HG03097 (cell line): ENCODE results near the gene SERPINE1.
A peak's percentile ranks its signal among the peaks of the same experiment; 100 is the strongest.
"Not testable (repeated sequence)": the region's sequence is repeated elsewhere in the genome, so short reads cannot be mapped to it uniquely, and the experiment has no call there.

Experiments used
- ATAC-seq: cut with Tn5 transposase; IDR thresholded peaks from one replicate; pipeline ENCODE4 v1.9.1; 2021; ENCODE audit not compliant: unreplicated experiment, low FRiP score

SERPINE1 gene

DNA sequence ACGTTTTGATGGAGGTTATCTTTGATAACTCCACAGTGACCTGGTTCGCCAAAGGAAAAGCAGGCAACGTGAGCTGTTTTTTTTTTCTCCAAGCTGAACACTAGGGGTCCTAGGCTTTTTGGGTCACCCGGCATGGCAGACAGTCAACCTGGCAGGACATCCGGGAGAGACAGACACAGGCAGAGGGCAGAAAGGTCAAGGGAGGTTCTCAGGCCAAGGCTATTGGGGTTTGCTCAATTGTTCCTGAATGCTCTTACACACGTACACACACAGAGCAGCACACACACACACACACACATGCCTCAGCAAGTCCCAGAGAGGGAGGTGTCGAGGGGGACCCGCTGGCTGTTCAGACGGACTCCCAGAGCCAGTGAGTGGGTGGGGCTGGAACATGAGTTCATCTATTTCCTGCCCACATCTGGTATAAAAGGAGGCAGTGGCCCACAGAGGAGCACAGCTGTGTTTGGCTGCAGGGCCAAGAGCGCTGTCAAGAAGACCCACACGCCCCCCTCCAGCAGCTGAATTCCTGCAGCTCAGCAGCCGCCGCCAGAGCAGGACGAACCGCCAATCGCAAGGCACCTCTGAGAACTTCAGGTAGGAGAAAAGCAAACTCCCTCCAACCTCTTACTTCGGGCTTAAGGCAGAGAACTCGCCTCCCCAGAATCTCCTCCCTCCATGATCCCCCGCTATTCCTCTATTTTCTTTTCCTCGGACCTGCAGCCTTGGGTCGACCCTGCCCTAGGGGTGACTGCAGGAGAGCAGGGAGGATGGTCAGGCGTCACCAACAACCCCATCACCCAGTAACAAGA lies at the start of gene SERPINE1:
Gene SERPINE1 (plus strand): TSS at position 454 of the 809 bp plus-strand sequence. CDS start 1,290 bp downstream, outside the sequence.
- ATAC-seq: peak; percentile 34

DNA sequence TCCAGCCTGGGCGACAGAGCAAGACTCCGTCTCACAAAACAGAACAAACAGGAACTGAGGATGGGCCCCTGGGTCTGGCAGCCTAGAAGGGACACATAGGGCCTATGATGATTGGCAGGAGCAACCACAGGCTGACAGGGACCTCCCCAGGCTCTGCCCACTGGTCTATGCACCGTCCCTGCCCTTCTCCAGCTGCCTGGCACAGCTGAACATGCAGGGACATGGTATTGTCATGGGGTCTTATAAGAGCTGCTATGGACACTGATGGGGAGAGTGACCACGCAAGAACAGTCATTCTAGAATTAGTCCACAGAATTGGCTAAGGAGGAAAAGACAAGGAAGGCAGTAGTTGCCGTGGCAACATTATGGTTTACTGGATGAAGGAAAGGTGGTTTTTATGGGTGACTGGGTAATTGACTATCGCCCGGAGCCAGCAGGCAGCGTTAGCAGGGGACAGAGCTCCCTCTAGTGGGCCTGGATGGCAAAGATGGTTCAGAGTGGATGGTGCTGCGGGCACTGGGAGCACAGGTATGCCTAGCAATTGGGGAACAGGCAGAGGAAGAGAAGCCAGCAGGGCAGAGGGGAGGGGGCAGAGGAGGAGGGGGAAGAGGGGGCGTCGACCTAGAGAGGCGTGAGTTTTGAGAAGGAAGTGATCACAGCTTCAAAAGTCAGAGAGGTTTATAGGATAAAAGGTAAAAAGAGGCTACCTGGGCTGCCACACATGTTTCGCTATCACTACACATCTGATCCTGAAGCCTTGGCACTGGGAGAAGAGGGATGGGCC lies 49.4 kb upstream of the SERPINE1 start:
- ATAC-seq: peak; percentile 71

DNA sequence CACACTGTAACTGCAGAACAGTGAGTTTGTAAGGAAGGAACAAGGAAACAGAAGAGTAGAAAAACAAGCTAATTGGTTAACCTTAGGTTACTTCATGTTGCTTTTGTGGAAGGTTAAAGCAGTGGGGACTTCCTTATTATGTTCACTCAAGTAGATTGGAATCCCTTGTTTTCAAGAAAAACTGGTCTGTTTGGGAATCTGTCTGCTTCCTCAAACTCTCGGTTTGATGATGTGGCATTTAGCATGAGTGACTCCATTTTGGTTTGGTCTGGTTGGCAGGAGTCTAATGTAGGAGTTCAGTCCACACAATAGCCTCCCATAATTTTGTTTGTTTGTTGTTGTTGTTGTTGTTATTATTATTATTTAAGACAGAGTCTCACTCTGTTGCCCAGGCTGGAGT lies 45.5 kb upstream of the SERPINE1 start:
- no peak for ATAC-seq

DNA sequence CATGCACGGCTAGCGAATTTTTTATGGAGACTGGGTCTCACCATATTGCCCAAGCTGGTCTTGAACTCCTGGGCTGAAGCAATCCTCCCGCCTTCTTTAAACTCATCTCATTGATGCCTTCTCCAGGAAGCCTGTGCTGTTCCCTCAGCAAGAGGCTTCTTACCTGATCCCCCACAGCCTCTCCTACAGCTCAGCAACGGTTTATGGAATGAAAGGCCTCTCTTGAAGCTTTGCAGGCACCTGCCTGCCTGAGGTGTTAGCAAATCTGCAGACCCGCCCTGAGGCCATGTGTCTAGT lies 42.1 kb upstream of the SERPINE1 start:
- ATAC-seq: no peak

DNA sequence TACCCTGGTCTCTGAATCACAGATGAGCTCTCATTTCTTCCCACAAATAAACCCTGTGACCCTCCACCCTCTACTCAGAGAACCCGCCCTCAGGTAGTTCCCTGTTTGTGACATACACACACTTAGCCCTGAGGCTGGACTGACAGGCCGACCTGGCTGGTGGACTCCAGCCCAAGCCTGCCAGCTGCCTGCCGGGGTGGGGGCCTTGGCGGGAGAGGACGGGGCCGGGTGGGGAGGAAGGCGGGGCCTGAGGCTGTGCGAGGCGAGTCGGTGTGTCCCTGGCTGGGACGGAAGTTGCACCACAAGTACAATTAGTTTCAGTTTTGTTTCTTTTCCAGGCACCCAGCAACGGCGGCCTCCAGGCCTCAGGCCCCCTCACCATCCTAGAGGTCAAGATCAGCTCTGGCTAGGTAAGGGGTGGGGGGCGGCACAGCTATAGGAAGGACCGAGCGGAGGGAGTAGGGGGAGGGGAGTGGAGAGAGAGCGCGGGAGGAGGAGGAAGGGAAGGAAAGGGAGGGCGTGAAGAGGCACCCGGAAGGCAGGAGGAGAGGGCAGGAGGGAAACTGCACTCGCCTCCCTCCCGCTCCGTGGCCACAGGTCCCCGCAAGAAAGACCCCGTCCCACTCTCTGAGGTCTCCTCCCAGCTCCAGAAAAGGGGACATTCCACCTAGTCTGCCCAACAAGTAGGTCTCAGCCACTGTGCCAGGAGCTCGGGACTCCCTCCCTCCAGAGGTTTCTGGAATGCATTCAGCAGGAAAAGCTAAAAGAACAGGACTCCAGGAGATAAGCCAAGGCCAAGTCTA lies 41.5 kb upstream of the SERPINE1 start, which contains the start of gene TRIM56:
Gene TRIM56 (plus strand): TSS at position 320 of the 803 bp plus-strand sequence. CDS start 1,832 bp downstream, outside the sequence.
- ATAC-seq: peak; percentile 70

DNA sequence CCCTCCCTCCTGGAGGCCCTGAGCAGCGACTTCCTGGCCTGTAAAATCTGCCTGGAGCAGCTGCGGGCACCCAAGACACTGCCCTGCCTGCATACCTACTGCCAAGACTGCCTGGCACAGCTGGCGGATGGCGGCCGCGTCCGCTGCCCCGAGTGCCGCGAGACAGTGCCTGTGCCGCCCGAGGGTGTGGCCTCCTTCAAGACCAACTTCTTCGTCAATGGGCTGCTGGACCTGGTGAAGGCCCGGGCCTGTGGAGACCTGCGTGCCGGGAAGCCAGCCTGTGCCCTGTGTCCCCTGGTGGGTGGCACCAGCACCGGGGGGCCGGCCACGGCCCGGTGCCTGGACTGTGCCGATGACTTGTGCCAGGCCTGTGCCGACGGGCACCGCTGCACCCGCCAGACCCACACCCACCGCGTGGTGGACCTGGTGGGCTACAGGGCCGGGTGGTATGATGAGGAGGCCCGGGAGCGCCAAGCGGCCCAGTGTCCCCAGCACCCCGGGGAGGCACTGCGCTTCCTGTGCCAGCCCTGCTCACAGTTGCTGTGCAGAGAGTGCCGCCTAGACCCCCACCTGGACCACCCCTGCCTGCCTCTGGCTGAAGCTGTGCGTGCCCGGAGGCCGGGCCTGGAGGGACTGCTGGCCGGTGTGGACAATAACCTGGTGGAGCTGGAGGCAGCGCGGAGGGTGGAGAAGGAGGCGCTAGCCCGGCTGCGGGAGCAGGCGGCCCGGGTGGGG lies 39.4 kb upstream of the SERPINE1 start:
- ATAC-seq: no peak

DNA sequence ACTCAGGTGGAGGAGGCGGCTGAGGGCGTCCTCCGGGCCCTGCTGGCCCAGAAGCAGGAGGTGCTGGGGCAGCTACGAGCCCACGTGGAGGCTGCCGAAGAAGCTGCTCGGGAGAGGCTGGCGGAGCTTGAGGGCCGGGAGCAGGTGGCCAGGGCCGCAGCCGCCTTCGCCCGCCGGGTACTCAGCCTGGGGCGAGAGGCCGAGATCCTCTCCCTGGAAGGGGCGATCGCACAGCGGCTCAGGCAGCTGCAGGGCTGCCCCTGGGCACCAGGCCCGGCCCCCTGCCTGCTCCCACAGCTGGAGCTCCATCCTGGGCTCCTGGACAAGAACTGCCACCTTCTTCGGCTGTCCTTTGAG lies 38.9 kb upstream of the SERPINE1 start:
- ATAC-seq: no peak

DNA sequence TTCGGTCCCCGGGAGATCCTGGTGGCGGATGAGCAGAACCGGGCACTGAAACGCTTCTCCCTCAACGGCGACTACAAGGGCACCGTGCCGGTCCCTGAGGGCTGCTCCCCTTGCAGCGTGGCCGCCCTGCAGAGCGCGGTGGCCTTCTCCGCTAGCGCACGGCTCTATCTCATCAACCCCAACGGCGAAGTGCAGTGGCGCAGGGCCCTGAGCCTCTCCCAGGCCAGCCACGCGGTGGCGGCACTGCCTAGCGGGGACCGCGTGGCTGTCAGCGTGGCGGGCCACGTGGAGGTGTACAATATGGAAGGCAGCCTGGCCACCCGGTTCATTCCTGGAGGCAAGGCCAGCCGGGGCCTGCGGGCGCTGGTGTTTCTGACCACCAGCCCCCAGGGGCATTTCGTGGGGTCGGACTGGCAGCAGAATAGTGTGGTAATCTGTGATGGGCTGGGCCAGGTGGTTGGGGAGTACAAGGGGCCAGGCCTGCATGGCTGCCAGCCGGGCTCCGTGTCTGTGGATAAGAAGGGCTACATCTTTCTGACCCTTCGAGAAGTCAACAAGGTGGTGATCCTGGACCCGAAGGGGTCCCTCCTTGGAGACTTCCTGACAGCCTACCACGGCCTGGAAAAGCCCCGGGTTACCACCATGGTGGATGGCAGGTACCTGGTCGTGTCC lies 37.9 kb upstream of the SERPINE1 start:
- ATAC-seq: no peak

DNA sequence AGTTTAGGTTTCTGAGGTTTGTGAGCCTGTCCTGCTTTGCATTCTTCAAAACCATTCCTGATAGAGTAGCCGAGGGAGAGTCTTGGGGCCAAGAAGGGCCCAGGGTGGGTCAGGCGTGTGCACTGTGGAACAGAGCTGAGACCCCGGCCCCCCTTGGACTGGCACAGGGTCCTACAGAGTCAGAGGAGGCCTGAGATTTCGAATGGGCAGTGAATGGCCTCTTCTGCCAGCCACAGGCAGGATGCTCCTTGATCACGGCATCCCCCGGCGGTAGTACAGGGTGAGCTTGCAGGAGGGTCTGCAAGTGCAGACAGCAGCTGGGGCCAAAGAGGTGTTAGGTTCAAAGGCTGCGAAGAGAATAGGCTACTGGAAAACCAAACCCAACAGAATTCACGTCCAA lies 37.0 kb upstream of the SERPINE1 start:
- no peak for ATAC-seq

DNA sequence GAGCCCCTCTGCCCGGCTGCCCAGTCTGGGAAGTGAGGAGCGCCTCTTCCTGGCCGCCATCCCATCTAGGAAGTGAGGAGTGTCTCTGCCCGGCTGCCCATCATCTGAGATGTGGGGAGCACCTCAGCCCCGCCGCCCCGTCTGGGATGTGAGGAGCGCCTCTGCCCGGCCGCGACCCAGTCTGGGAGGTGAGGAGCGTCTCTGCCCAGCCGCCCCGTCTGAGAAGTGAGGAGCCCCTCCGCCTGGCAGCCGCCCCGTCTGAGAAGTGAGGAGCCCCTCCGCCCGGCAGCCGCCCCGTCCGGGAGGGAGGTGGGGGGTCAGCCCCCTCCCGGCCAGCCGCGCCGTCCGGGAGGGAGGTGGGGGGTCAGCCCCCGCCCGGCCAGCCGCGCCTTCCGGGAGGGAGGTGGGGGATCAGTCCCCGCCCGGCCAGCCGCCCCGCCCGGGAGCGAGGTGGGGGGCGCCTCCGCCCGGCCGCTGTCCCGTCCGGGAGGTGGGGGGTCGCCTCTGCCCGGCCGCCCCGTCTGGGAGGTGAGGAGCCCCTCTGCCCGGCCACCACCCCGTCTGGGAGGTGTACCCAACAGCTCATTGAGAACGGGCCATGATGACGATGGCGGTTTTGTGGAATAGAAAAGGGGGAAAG lies 34.5 kb upstream of the SERPINE1 start:
- ATAC-seq: not testable (repeated sequence)

DNA sequence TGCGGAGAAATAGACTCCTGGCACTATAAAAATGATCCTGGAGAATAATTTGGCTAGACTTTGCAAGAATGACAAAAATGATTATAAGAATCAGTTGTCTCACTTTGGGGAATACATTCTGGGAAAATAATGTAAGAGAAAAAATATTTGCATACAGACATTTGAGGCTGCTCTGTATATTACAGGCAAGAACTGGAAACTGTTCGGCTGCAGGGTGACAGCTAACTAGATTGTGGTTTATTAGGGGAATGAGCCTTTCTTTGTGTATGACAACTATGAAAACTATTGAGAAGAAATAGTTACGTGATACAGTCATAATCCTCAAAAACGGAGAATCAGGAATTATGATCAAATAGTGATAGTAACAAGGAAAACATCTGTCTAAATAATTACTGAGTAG lies 33.0 kb upstream of the SERPINE1 start:
- no peak for ATAC-seq

DNA sequence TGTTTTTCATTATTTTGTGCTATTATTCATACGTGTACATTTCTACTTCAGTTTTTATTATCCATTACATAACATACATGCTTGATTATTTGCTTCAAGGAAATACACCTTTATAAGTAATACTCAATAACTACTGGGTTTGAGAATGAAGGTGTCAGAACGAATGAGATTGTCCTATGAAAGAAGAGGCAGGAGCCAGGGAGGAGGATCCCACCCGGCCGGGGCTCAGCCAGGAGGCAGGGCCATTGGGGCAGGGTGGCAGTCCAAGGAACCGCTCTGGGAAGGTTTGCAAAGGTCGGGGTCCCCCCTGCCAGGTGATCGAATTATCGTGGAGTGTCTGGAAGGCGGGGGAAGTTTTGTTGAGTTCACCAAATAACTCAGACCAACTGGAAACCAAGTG lies 32.5 kb upstream of the SERPINE1 start:
- no peak for ATAC-seq

DNA sequence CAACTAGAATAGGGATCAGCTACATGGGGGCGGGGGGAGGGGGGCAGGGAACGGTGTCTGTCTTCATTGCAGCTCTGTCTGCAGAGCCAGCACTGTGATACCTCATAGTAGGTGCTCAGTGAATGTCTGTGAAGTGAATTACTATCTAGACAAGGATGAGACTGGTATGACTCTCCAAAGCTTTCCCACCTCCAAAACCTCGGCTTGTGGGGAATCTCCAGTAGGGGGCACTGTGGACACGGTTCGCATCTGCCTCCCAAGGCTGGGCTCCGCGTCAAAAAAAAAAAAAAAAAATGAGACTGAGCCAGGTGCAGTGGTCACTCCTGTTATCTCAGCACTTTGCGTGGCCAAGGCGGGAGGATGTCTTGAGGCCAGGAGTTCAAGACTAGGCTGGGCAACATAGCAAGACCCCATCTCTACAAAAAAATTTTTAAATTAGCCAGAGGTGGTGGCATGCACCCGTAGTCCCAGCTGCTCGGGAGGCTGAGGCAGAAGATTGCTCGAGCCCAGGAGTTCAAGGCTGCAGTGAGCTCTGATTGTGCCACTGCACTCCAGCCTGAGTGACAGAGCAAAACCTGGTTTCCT lies 32.0 kb upstream of the SERPINE1 start:
- ATAC-seq: no peak

DNA sequence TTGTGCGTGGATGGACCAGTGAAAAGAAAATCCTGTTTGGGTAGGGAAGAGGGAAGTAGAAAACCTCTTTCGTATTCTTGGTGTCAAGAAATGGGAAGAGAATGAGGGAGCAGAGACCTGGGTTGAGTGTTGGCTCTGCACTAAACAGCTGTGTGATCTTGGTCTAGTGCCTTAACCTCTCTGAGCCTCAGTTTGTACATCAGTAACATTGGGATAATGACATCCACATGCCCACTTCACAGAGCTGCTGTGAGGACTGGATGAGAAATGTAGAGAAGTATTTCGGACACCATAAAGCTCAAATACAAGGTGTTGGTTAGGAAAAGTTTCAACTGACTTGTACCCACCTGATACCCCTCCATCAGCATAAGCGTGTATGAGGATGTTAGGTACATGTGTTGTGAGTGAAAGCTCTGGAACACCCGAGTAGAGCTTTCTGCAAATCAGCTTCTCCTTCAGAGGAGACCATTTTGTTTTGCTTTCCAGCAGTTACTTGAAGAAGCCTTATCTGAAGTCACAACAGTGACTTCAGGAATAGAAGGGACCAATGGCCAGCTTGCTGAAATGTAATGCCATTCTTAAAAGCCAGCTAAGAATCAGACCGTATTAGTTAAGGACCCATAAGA lies 30.5 kb upstream of the SERPINE1 start:
- no peak for ATAC-seq

DNA sequence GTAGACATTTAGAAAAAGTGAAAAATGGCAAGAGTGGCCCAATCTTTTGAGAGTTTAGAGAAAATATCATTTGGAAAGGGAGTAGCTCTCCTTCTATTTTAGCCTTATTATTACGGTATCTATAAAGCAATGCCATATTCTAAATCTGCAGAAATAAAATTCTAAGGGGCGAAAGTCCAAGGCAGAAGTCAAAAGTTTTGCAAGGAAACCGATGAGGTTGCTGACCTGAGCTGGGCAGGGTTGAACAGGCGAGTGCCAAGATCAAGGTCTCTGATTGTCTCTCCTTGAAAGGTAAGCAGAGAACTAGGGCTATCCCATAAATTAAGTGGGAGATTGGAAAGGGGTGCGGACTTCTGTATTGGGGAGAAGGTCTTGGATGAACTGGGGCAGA lies 30.0 kb upstream of the SERPINE1 start:
- ATAC-seq: no peak

DNA sequence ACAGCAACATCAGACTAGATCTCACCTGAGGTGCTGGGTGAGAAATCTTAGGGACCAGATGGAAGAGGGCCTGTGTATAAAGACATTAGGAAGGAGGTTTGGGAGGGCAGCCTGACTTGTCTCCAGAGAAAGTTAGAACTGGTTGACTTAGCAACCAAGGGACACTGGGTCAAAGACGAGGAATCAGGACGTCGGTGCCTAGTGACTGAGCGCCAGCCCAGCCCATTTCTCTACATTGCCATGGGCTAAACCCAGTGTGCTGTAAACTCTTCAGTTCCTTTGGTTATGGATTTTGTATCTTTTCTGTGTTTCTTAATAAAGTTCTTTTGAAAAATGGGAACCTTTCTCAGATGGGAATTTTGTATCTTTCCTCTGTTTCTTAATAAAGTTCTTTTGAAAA lies 29.3 kb upstream of the SERPINE1 start:
- ATAC-seq: no peak

DNA sequence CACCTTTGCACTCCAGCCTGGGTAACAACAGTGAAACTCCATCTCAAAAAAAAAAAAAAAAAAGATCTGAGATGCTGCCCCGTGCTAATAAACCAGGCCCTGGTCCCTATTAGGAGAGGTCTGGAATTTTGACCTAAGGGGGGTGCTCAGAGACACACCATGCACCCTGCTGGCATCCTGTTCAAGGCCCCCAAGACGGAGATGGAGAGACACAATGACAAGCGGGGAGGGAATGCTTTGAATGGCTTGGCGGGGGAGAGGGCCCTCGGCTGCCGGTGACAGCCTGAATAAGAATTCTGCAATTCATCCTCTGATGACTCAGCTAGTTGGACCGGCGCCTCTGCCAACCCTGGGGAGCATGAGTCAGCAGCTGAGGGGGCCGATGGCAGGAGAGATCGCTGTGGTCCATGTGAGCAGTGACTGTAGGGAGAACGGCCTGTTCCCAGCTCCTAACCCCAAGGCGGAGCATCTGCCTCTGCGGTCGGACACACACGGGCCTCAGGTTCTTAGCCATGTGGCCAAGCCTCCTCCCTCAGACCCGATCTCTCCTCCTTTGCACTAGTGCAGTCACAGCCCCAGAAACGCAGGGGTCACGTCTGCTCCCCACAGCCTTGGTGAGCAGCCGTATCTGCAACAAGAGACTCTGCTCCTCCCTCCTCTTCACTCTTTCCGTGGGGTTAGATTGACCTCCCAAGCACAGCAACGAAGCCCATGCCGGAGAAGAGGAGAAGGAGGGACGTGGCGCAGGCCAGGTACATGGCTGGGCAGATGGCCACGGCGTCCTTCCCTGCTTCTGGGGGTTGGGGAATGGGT lies 26.7 kb upstream of the SERPINE1 start:
- no peak for ATAC-seq
